Thoracic aorta endothelial cell (primary cell): Measurements from ENCODE around the gene GPR142. TPM values are rescaled to one million over a fixed set of nuclear protein-coding genes. Genes with fewer than 3 reads are reported as not detected.

ENCODE experiments used
- small RNA-seq: library from RNA; depleted of rRNA; stranded (forward); fragments of <200 nt; gene quantifications from one replicate; pipeline ENCODE3, GENCODE V24; 2012
- total RNA-seq: library from RNA; depleted of rRNA; stranded (reverse); fragments of >200 nt; gene quantifications from 2 replicates; pipeline ENCODE4 v1.2.3, GENCODE V29; 2012

The GPR142 gene, protein sequence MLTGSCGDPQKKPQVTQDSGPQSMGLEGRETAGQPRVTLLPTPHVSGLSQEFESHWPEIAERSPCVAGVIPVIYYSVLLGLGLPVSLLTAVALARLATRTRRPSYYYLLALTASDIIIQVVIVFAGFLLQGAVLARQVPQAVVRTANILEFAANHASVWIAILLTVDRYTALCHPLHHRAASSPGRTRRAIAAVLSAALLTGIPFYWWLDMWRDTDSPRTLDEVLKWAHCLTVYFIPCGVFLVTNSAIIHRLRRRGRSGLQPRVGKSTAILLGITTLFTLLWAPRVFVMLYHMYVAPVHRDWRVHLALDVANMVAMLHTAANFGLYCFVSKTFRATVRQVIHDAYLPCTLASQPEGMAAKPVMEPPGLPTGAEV
- total RNA-seq, result not detected in 2 replicates

DNA sequence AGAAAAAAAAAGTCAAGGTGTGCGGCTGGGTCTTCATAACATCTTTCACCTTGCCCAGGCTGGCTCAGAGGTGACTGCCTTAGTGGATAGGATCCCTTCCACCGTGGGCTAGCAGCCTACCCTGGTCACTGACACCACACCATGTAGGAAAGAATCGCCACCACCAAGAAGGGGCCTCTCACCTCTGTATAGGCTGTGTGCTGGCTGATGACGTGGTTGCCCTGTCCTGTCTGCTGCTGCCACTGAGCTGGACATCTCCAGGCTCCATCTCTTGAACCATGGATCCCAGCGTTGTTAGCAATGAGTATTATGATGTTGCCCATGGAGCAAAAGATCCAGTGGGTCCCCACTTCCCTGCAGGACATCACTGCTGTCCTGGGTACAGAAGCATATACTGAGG lies at the start of gene GPR142:
TSS of gene GPR142 (plus strand) at position 301 of the 400 bp plus-strand sequence. CDS start 2,035 bp downstream, outside the sequence.

GRCh38 chr17:74325743-74326379 lies 41.4 kb upstream of the GPR142 start, which contains the start of gene KIF19:
Gene KIF19 (plus strand): TSS chr17:74326226. CDS start chr17:74326350, 124 bp downstream.

DNA sequence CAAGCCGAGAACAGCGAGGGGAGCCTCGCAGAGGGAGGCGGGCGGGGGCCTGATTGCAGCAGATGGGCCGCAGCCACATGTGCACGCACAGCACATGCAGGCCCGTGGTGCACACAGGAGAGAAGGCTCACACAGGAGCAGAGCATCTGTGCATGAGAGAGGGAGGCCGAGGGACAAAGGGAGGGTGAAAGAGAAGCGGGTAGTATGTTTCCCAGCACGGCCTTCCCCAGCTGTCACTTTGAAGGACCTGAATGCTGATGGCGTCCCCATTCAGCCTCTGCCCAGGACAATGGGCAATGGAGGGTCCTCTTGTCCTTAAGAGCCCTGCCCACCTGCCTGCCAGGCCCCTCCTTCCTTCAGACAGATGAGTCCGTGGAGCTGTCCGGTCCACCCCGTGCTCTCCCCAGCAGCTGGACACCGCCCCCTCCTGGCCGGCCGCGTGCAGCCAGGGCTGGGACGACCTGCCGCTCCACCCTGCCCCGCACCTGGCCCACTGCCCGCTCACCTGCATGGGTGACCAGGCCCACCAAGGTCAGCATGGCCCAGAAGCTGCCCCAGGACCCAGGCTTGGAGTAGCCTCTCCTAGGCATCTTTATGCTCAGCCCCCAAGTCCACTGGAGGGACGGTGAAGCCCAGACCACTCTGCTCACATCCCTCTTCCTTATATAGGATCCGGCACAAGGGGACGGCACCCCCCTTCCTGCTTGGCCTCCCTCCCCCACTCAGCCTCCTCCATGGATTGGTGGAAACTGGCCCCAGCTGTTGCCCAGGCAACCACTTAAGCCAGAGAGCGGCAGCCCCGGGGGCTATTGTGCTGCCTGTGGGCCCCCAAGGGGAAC lies 5.9 kb upstream of the GPR142 start, which contains the start of gene BTBD17:
TSS of gene BTBD17 (minus strand) at position 639 of the 839 bp plus-strand sequence. CDS start at position 590, 49 bp downstream.

Small RNA genes lying within 50 kb of the gene (small RNA-seq; reads per million reads assigned to genes)
- gene RNA5SP448, result not detected

Other genes starting within 250 kb of the GPR142 start
- gene RPL38, start 163.8 kb upstream of the GPR142 start, total RNA-seq, result 429 and 862 TPM in 2 replicates
- gene TTYH2, start 153.9 kb upstream of the GPR142 start, total RNA-seq, result 1.5 and 5.5 TPM in 2 replicates
- not detected in 2 replicates for gene DNAI2, start 93.3 kb upstream of the GPR142 start, total RNA-seq
- 3.6 and 4.3 TPM in 2 replicates for gene KIF19, start 41.3 kb upstream of the GPR142 start, total RNA-seq
- gene BTBD17, start 5.6 kb upstream of the GPR142 start, total RNA-seq, result under 0.01 TPM in 1 of 2 replicates, not detected in the other
- gene GPRC5C, start 64.6 kb downstream of the GPR142 start, total RNA-seq, result not detected in 2 replicates
- gene CD300A, start 99.1 kb downstream of the GPR142 start, total RNA-seq, result not detected in 2 replicates
- not detected in 2 replicates for gene CD300LB, start 164.0 kb downstream of the GPR142 start, total RNA-seq
- not detected in 2 replicates for gene CD300C, start 178.6 kb downstream of the GPR142 start, total RNA-seq
- gene CD300H, start 200.0 kb downstream of the GPR142 start, total RNA-seq, result not detected in 2 replicates
- not detected in 2 replicates for gene CD300LD, start 224.8 kb downstream of the GPR142 start, total RNA-seq